Transverse colon (tissue), 4 donors: ENCODE measurements around the gene ZBTB45. TPM values are rescaled to one million over a fixed set of nuclear protein-coding genes. Genes with fewer than 3 reads are reported as not detected.

ENCODE experiments used
- DNase-seq: peaks from one replicate; pipeline ENCODE4 v3.0.0-alpha.2; 2019
- H3K27ac ChIP-seq, 4 donors: fragments of 200-600 bp; sonication (generic); 2 replicates each; pipeline ENCODE4 v1.5.1; 2016 to 2018; ENCODE audit warnings: inconsistent platforms in 4 of 4
- H3K27me3 ChIP-seq: fragments of 200-600 bp; sonication (generic); 2 replicates; pipeline ENCODE4 v1.5.1; 2017; ENCODE audit warnings: inconsistent platforms
- H3K36me3 ChIP-seq, 4 donors: fragments of 200-600 bp; sonication (generic); 2 replicates each; pipeline ENCODE4 v1.5.1; 2017 to 2019; ENCODE audit warnings: inconsistent platforms in 4 of 4
- H3K4me1 ChIP-seq, 4 donors: fragments of 200-600 bp; sonication (generic); 2 replicates each; pipeline ENCODE4 v1.5.1; 2017 to 2020; ENCODE audit warnings: inconsistent platforms in 4 of 4
- H3K4me3 ChIP-seq, 4 donors: fragments of 200-600 bp; sonication (generic); 1 replicate in 1 of 4; 2 replicates in 3 of 4; pipeline versions ENCODE4 v1.5.1 to v1.6.1; 2017 to 2019; ENCODE audit warnings: inconsistent platforms in 4 of 4
- H3K9me3 ChIP-seq, 2 donors: fragments of 200-600 bp; sonication (generic); 2 replicates each; pipeline ENCODE4 v1.5.1; 2017 to 2019; ENCODE audit warnings: inconsistent platforms in 2 of 2
- EP300 ChIP-seq: sonication (generic); formaldehyde crosslinking; IDR thresholded peaks from one replicate; pipeline ENCODE4 v1.6.1; 2017; ENCODE audit warnings: antibody characterized with exemption, low read depth
- POLR2A ChIP-seq: fragments of 450-650 bp; IDR thresholded peaks from one replicate; pipeline ENCODE4 v1.6.1; 2016; ENCODE audit warnings: antibody characterized with exemption, mild to moderate bottlenecking, moderate library complexity
- POLR2AphosphoS5 ChIP-seq, 3 donors: sonication (generic); formaldehyde crosslinking; IDR thresholded peaks; one replicate each; pipeline ENCODE4 v1.6.1; 2016; ENCODE audit warnings: antibody characterized with exemption in 3 of 3
- WGBS, 2 donors: methylation state at CpG; one replicate each; pipeline ENCODE4 v1.1.5; 2018; ENCODE audit warnings: low coverage in 1 of 2; 5-methylcytosine and 5-hydroxymethylcytosine counted together
- in situ Hi-C, 4 donors: fragments of 200-750 bp; cut with MboI; loops; one replicate each; pipeline versions ENCODE4 v1.15.0 to v1.15.1; 2017; ENCODE audit warnings: low sequenced_read_pairs in 3 of 4, low pct_ligation_motif_present in 1 of 4, low pct_unique_long_range_greater_than_20kb in 1 of 4
- intact Hi-C: fragments of 100-400 bp; cut with DNase I; formaldehyde crosslinking; loops from one replicate; pipeline ENCODE4 v1.15.1; 2023; ENCODE audit warnings: low total_unique reads
- total RNA-seq, 4 donors: library from RNA; depleted of rRNA; stranded (reverse); fragments of >200 nt; gene quantifications; one replicate each; pipeline ENCODE4 v1.1.0, GENCODE V29; 2016
- TF ChIP-seq, protein P1 (sequence below), 5 experiments: fragments of 200-600 bp in 3 of 5; fragments of 450-650 bp in 2 of 5; sonication (generic) in 3 of 5; IDR thresholded peaks; 1 replicate in 2 of 5; 2 replicates in 3 of 5; pipeline ENCODE4 v1.5.1; 2016 to 2017; ENCODE audit warnings: antibody characterized with exemption in 5 of 5, inconsistent platforms in 3 of 5, mild to moderate bottlenecking in 2 of 5, moderate library complexity in 1 of 5

Gene ZBTB45
- total RNA-seq, 4 donors from 2014 or later = 12.8 to 24.7 (median 18.1) TPM

DNA sequence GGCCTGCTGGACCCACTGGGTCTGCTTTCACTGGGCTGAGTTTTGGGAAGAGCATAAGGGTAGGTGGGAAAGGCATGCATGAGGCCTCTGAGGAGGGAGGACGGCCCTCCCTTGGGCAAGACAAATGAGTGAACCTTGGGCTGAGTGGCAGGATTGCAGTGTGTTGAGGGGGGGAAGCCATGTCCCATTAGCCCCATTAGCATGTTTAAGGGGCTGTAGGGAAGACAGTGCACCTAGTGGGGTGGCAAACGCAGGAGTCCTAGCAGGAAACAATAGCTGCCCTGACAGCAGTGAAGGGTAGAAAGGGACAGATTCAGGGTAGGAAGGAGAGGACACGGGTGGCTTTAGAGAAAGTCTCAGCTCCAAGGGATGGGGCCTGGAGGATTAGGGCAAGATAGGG, 3.1 kb upstream of the ZBTB45 start:
- no peak overlapping the region for H3K27ac ChIP-seq
- H3K9me3 ChIP-seq = no peaks in the 10 kb centered on the region
- TF ChIP-seq POLR2A (no peak), POLR2AphosphoS5 (IDR thresholded peaks at IDR 0.05) (no peak), EP300 (no peak)
- TF ChIP-seq, protein P1, sequence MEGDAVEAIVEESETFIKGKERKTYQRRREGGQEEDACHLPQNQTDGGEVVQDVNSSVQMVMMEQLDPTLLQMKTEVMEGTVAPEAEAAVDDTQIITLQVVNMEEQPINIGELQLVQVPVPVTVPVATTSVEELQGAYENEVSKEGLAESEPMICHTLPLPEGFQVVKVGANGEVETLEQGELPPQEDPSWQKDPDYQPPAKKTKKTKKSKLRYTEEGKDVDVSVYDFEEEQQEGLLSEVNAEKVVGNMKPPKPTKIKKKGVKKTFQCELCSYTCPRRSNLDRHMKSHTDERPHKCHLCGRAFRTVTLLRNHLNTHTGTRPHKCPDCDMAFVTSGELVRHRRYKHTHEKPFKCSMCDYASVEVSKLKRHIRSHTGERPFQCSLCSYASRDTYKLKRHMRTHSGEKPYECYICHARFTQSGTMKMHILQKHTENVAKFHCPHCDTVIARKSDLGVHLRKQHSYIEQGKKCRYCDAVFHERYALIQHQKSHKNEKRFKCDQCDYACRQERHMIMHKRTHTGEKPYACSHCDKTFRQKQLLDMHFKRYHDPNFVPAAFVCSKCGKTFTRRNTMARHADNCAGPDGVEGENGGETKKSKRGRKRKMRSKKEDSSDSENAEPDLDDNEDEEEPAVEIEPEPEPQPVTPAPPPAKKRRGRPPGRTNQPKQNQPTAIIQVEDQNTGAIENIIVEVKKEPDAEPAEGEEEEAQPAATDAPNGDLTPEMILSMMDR (IDR thresholded peaks at IDR 0.05) = no peak
- no peak for DNase-seq
- no peaks in the 10 kb centered on the region for H3K27me3 ChIP-seq
- WGBS, 2 donors = 79 to 82% methylated on average over 3 of the region's 3 CpGs
- intact Hi-C loops = no loop called here
- H3K36me3 ChIP-seq = no peaks in the 10 kb centered on the region
- H3K4me3 ChIP-seq = no peak overlapping the region
- H3K4me1 ChIP-seq = peaks cover 17 to 24% (median 19%) of the 10 kb centered on the region in 4 donors
- in situ Hi-C loops = no loop called here

DNA sequence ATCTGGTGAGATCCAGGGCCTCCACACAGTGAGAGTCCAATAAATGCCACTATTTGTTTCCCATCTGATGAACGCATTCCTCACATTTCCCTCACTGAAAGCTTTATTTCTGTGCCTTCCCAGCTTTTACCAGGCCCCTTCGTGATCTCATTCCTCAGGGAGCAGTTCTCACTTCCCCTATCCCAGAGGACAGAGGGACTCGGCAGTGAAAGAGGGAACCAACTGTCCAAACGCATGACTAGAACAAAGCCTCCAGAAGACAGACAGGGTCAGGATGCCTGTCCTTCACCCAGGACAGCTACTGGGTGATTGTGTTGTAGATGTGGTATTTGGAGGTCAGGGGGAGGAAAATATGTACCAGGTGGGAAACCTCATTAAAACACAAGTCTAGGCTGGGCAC, 2.0 kb upstream of the ZBTB45 start:
- in situ Hi-C loops (no loop called here), intact Hi-C loops (no loop called here)
- H3K27me3 ChIP-seq = no peaks in the 10 kb centered on the region
- TF ChIP-seq, protein P1 (IDR thresholded peaks at IDR 0.05) = no peak
- TF ChIP-seq POLR2AphosphoS5 (IDR thresholded peaks at IDR 0.05) = no peak
- TF ChIP-seq EP300 = no peak
- no peak for TF ChIP-seq POLR2A
- WGBS, 2 donors = 75 to 92% methylated on average over 3 to 4 of the region's 4 CpGs
- H3K27ac ChIP-seq = peak overlapping the region in 2 of 4 donors; percentile 39 to 60
- no peak for DNase-seq
- peaks cover 19 to 25% (median 22%) of the 10 kb centered on the region in 4 donors for H3K4me1 ChIP-seq
- H3K9me3 ChIP-seq = no peaks in the 10 kb centered on the region
- H3K36me3 ChIP-seq = peaks cover 0 to 5% (median 0%) of the 10 kb centered on the region in 4 donors
- H3K4me3 ChIP-seq = no peak overlapping the region

GRCh38 chr19:58520257-58520599, 618 bp upstream of the ZBTB45 start:
- in situ Hi-C loops = no loop called here
- no peak for TF ChIP-seq POLR2AphosphoS5 (IDR thresholded peaks at IDR 0.05)
- no peak for TF ChIP-seq POLR2A
- TF ChIP-seq EP300 = no peak
- TF ChIP-seq, protein P1 (IDR thresholded peaks at IDR 0.05) = no peak
- peaks cover 19 to 25% (median 22%) of the 10 kb centered on the region in 4 donors for H3K4me1 ChIP-seq
- H3K27me3 ChIP-seq = no peaks in the 10 kb centered on the region
- H3K36me3 ChIP-seq = peaks cover 0 to 6% (median 0%) of the 10 kb centered on the region in 4 donors
- H3K27ac ChIP-seq = peak overlapping the region; percentile 92 to 99 (median 96)
- 8% methylated on average over 7 of the region's 7 CpGs; no CpG with 5 or more reads in 1 of the 2 donors for WGBS, 2 donors
- intact Hi-C loops = no loop called here
- H3K9me3 ChIP-seq = no peaks in the 10 kb centered on the region
- H3K4me3 ChIP-seq = peak overlapping the region; percentile 63 to 79 (median 72)
- no peak for DNase-seq

- H3K36me3 ChIP-seq = peaks cover 0 to 6% (median 0%) of the 10 kb centered on the region in 4 donors
- DNase-seq = peak; percentile 70
- H3K4me3 ChIP-seq = peak overlapping the region; percentile 63 to 79 (median 72)
- no peaks in the 10 kb centered on the region for H3K27me3 ChIP-seq
- intact Hi-C loops = no loop called here
- TF ChIP-seq EP300 (no peak), POLR2AphosphoS5 (IDR thresholded peaks at IDR 0.05) (no peak), POLR2A (no peak)
- TF ChIP-seq, protein P1 (IDR thresholded peaks at IDR 0.05) = no peak
- peaks cover 26 to 33% (median 29%) of the 10 kb centered on the region in 4 donors for H3K4me1 ChIP-seq
- 0% methylated on average over 1 to 14 of the region's 14 CpGs for WGBS, 2 donors
- H3K27ac ChIP-seq = peak overlapping the region; percentile 92 to 99 (median 96)
- no peaks in the 10 kb centered on the region for H3K9me3 ChIP-seq
- in situ Hi-C loops = no loop called here
These were observed 589 bp downstream of the ZBTB45 start for GRCh38 chr19:58519087-58519354.
